Loucy (cell line): ENCODE results near the gene C22orf42.

Source experiments
- H2AFZ ChIP-seq: fragments of 200-600 bp; sonication (generic); 2 replicates; pipeline ENCODE4 v1.6.0; 2016; ENCODE audit warnings: antibody characterized with exemption, mild to moderate bottlenecking, low read length, moderate library complexity
- H3F3A ChIP-seq: fragments of 200-600 bp; 2 replicates; pipeline ENCODE4 v1.6.0; 2016; ENCODE audit warnings: antibody characterized with exemption, low read depth, mild to moderate bottlenecking
- H3K27me3 ChIP-seq: fragments of 200-600 bp; sonication (generic); 2 replicates; pipeline ENCODE4 v1.6.1; 2014; ENCODE audit warnings: low read length, mild to moderate bottlenecking; ENCODE audit not compliant: insufficient read depth, poor library complexity, severe bottlenecking
- H3K36me3 ChIP-seq: fragments of 200-600 bp; sonication (generic); 2 replicates; pipeline ENCODE4 v1.6.1; 2016; ENCODE audit warnings: low read length; ENCODE audit not compliant: insufficient read depth
- H3K4me1 ChIP-seq: fragments of 200-600 bp; sonication (generic); 2 replicates; pipeline ENCODE4 v1.5.1; 2014; ENCODE audit warnings: low read length, mild to moderate bottlenecking; ENCODE audit not compliant: insufficient read depth, poor library complexity, severe bottlenecking
- H3K4me2 ChIP-seq: fragments of 200-600 bp; sonication (generic); 2 replicates; pipeline ENCODE4 v1.6.0; 2014; ENCODE audit warnings: antibody characterized with exemption, low read length, low read depth, mild to moderate bottlenecking; ENCODE audit not compliant: poor library complexity, severe bottlenecking
- H3K4me3 ChIP-seq: fragments of 200-600 bp; sonication (generic); 2 replicates; pipeline ENCODE4 v1.5.1; 2014; ENCODE audit warnings: low read length, mild to moderate bottlenecking, mixed read lengths; ENCODE audit not compliant: poor library complexity, severe bottlenecking
- H3K79me2 ChIP-seq: fragments of 200-600 bp; sonication (generic); 2 replicates; pipeline ENCODE4 v1.6.1; 2014; ENCODE audit warnings: low read length; ENCODE audit not compliant: insufficient read depth
- H3K9ac ChIP-seq: fragments of 200-600 bp; sonication (generic); 2 replicates; pipeline ENCODE4 v1.6.0; 2014; ENCODE audit warnings: mild to moderate bottlenecking, low read depth, low read length, moderate library complexity; ENCODE audit not compliant: poor library complexity, severe bottlenecking
- H3K9me2 ChIP-seq: fragments of 200-600 bp; sonication (generic); replicated peaks from 2 replicates; pipeline ENCODE4 v1.6.1; 2016; ENCODE audit warnings: low read depth, low read length, mixed read lengths
- H3K9me3 ChIP-seq: fragments of 200-600 bp; sonication (generic); 2 replicates; pipeline ENCODE4 v1.6.1; 2014; ENCODE audit warnings: mild to moderate bottlenecking, antibody characterized with exemption, low read length, low read depth; ENCODE audit not compliant: insufficient read depth
- H4K20me1 ChIP-seq: fragments of 200-600 bp; sonication (generic); 2 replicates; pipeline ENCODE4 v1.6.0; 2014; ENCODE audit warnings: antibody characterized with exemption, low read length, mild to moderate bottlenecking; ENCODE audit not compliant: insufficient read depth, poor library complexity, severe bottlenecking
- CTCF ChIP-seq: fragments of 200-600 bp; sonication (generic); conservative IDR thresholded peaks from 2 replicates; pipeline ENCODE4 v1.5.1; 2014; ENCODE audit warnings: mild to moderate bottlenecking, antibody characterized with exemption, low read length
- EZH2phosphoT487 ChIP-seq: fragments of 200-600 bp; IDR thresholded peaks from 2 replicates; pipeline ENCODE4 v1.6.1; 2018; ENCODE audit warnings: antibody characterized with exemption, mild to moderate bottlenecking, moderate library complexity, borderline replicate concordance

The C22orf42 gene

GRCh38 chr22:32127904-32128303 is 31.2 kb downstream of the C22orf42 start:
- Histone ChIP-seq H3F3A (no peaks in the 10 kb centered on the region), H3K79me2 (no peaks in the 10 kb centered on the region), H3K4me1 (peaks cover 6% of the 10 kb centered on the region), H4K20me1 (no peaks in the 10 kb centered on the region), H2AFZ (no peak overlapping the region), H3K4me3 (no peak overlapping the region), H3K9me2 (no peaks in the 10 kb centered on the region), H3K36me3 (no peaks in the 10 kb centered on the region), H3K9me3 (no peaks in the 10 kb centered on the region), H3K4me2 (no peak overlapping the region), H3K27me3 (no peaks in the 10 kb centered on the region), H3K9ac (no peak overlapping the region)
- peak; percentile 29; the same call in 1 of the 2 replicates for TF ChIP-seq CTCF
- no peak for TF ChIP-seq EZH2phosphoT487

GRCh38 chr22:32123657-32124056 is 35.4 kb downstream of the C22orf42 start:
- no peaks in the 10 kb centered on the region for H3K27me3 ChIP-seq
- H3K4me1 ChIP-seq = peaks cover 6% of the 10 kb centered on the region
- TF ChIP-seq EZH2phosphoT487 (no peak), CTCF (peak; percentile 36; the same call in 1 of the 2 replicates)
- no peak overlapping the region for H3K4me2 ChIP-seq
- no peak overlapping the region for H3K9ac ChIP-seq
- H3K9me2 ChIP-seq = no peaks in the 10 kb centered on the region
- no peak overlapping the region for H3K4me3 ChIP-seq
- H2AFZ ChIP-seq = no peak overlapping the region
- H3F3A ChIP-seq = no peaks in the 10 kb centered on the region
- no peaks in the 10 kb centered on the region for H3K79me2 ChIP-seq
- no peaks in the 10 kb centered on the region for H3K36me3 ChIP-seq
- no peaks in the 10 kb centered on the region for H3K9me3 ChIP-seq
- no peaks in the 10 kb centered on the region for H4K20me1 ChIP-seq

GRCh38 chr22:32122899-32123298 is 36.2 kb downstream of the C22orf42 start:
- no peaks in the 10 kb centered on the region for H3K9me3 ChIP-seq
- peaks cover 6% of the 10 kb centered on the region for H3K4me1 ChIP-seq
- no peaks in the 10 kb centered on the region for H3F3A ChIP-seq
- no peaks in the 10 kb centered on the region for H3K36me3 ChIP-seq
- no peak overlapping the region for H3K4me2 ChIP-seq
- H3K9me2 ChIP-seq = no peaks in the 10 kb centered on the region
- H3K4me3 ChIP-seq = no peak overlapping the region
- H3K9ac ChIP-seq = no peak overlapping the region
- no peaks in the 10 kb centered on the region for H4K20me1 ChIP-seq
- no peaks in the 10 kb centered on the region for H3K27me3 ChIP-seq
- no peak overlapping the region for H2AFZ ChIP-seq
- H3K79me2 ChIP-seq = no peaks in the 10 kb centered on the region
- TF ChIP-seq CTCF = no peak
- TF ChIP-seq EZH2phosphoT487 = no peak
